GM12872 (cell line): Measurements from ENCODE around the gene CCDC47.

Experiments used
- TF ChIP-seq, protein P1 (sequence below): IDR thresholded peaks from 3 replicates; pipeline ENCODE4 v1.5.1; 2011; ENCODE audit warnings: low read depth, mild to moderate bottlenecking, low read length, moderate library complexity; ENCODE audit not compliant: insufficient read depth

Gene CCDC47

DNA sequence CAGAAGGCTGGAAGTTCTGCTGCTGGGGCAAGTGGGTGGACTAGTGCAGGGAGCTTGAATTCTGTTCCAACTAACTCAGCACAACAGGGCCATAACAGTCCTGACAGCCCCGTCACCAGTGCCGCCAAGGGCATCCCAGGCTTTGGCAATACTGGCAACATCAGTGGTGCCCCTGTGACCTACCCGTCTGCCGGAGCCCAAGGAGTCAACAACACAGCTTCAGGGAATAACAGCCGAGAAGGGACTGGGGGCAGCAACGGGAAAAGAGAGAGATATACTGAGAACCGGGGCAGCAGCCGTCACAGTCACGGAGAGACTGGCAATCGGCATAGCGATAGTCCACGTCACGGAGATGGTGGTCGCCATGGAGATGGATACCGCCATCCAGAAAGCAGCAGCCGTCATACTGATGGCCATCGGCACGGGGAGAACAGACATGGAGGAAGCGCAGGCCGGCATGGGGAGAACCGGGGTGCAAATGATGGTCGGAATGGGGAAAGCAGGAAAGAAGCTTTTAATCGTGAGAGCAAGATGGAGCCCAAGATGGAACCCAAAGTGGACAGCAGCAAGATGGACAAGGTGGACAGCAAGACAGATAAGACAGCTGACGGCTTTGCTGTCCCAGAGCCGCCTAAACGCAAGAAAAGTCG lies 44.5 kb upstream of the CCDC47 start:
- TF ChIP-seq, protein P1, sequence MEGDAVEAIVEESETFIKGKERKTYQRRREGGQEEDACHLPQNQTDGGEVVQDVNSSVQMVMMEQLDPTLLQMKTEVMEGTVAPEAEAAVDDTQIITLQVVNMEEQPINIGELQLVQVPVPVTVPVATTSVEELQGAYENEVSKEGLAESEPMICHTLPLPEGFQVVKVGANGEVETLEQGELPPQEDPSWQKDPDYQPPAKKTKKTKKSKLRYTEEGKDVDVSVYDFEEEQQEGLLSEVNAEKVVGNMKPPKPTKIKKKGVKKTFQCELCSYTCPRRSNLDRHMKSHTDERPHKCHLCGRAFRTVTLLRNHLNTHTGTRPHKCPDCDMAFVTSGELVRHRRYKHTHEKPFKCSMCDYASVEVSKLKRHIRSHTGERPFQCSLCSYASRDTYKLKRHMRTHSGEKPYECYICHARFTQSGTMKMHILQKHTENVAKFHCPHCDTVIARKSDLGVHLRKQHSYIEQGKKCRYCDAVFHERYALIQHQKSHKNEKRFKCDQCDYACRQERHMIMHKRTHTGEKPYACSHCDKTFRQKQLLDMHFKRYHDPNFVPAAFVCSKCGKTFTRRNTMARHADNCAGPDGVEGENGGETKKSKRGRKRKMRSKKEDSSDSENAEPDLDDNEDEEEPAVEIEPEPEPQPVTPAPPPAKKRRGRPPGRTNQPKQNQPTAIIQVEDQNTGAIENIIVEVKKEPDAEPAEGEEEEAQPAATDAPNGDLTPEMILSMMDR, result no peak

DNA sequence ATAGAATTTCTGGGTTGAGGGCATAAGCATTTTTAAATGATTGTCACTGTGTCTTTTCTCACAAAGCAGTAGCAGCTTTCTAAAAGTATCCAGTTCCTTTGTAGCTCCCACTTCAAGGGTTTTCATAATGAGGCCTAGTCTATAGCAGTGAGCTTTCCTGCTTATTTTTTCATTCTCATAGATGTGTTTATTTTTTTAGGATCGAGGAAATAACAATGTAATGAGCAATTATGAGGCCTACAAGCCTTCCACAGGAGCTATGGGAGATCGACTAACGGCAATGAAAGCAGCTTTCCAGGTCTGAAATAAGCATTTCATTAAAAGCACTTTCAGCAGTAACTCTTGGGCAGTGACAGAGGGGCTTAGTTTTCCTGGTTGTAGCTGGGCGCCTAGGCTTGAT lies 43.3 kb upstream of the CCDC47 start:
- TF ChIP-seq, protein P1, result no peak

- TF ChIP-seq, protein P1, result no peak
Observed at GRCh38 chr17:63816123-63816522, 42.7 kb upstream of the CCDC47 start.

DNA sequence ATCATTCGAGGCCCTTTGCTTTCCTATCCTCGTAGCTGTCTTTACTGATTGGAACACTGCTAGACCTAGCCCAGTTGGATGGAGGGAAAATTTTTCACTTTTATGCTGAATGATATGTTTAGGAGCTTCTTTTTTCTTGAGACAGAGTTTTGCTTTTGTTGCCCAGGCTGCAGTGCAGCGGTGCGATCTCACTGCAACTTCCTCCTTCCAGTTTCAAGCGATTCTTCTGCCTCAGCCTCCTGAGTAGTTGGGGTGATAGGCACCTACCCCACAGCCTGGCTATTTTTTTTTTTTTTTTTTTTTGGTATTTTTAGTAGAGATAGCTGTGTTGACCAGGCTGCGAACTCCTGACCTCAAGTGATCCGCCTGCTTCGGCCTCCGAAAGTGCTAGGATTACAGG lies 36.6 kb upstream of the CCDC47 start:
- TF ChIP-seq, protein P1, result no peak

GRCh38 chr17:63805591-63805990 lies 32.2 kb upstream of the CCDC47 start:
- TF ChIP-seq, protein P1, result no peak

GRCh38 chr17:63804328-63804727 lies 30.9 kb upstream of the CCDC47 start:
- TF ChIP-seq, protein P1, result no peak

DNA sequence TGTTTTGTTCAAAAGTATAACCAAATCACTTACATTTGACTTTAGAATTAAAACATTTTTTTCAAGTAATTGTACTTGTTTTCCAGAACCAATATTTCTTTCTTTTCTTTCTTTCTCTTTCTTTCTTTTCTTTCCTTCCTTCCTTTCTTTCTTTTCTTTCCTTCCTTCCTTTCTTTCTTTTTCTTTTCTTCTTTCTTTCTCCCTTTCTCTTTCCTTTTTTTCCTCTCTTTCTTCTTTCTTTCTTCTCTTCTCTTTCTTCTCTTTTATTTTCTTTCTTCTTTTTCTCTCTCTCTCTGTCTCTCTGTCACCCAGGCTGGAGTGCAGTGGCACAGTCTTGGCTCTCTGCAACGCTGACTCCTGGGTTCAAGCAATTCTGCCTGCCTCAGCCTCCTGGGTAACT lies 27.4 kb upstream of the CCDC47 start:
- TF ChIP-seq, protein P1, result no peak
